ENCODE measurements around the gene MED31.
A peak's percentile ranks its signal among the peaks of the same experiment; 100 is the strongest.
"Not testable (repeated sequence)": the region's sequence is repeated elsewhere in the genome, so short reads cannot be mapped to it uniquely, and the experiment has no call there.

MED31 gene

GRCh38 chr17:6651354-6651918 is at the start of gene MED31, which contains the start of gene C17orf100:
TSS of gene MED31 (minus strand) at chr17:6651605. CDS start at chr17:6651528, 77 bp downstream.
TSS of gene C17orf100 (plus strand) at chr17:6651762. CDS start at chr17:6651914, 152 bp downstream.
- peak; percentile 92 to 94 (median 93) for DNase-seq (ENCODE audit: low read depth in 3 of 3)

- no peak for DNase-seq (ENCODE audit: low read depth in 3 of 3)
These were observed 49.5 kb upstream of the MED31 start for GRCh38 chr17:6700948-6701307.

- DNase-seq (ENCODE audit: low read depth in 3 of 3): no peak
These were observed 48.9 kb upstream of the MED31 start for GRCh38 chr17:6699997-6700947.

- no peak for DNase-seq (ENCODE audit: low read depth in 3 of 3)
These were observed 46.6 kb upstream of the MED31 start for GRCh38 chr17:6698004-6698403.

- DNase-seq (ENCODE audit: low read depth in 3 of 3): no peak
These were observed 45.5 kb upstream of the MED31 start for GRCh38 chr17:6696906-6697305.

- DNase-seq (ENCODE audit: low read depth in 3 of 3): no peak
These were observed 44.2 kb upstream of the MED31 start for GRCh38 chr17:6695565-6695964.

- DNase-seq (ENCODE audit: low read depth in 3 of 3): no peak
These were observed 43.6 kb upstream of the MED31 start for GRCh38 chr17:6695051-6695450.

- DNase-seq (ENCODE audit: low read depth in 3 of 3): not testable (repeated sequence)
These were observed 40.6 kb upstream of the MED31 start for GRCh38 chr17:6691958-6692357.

GRCh38 chr17:6691546-6691945 is 40.1 kb upstream of the MED31 start:
- DNase-seq (ENCODE audit: low read depth in 3 of 3): no peak

- no peak for DNase-seq (ENCODE audit: low read depth in 3 of 3)
These were observed 39.2 kb upstream of the MED31 start for GRCh38 chr17:6690641-6691040.

- no peak for DNase-seq (ENCODE audit: low read depth in 3 of 3)
These were observed 37.5 kb upstream of the MED31 start for GRCh38 chr17:6688944-6689343.

- DNase-seq (ENCODE audit: low read depth in 3 of 3): no peak
These were observed 34.6 kb upstream of the MED31 start for GRCh38 chr17:6686026-6686425.

GRCh38 chr17:6684881-6685767 is 33.7 kb upstream of the MED31 start:
- no peak for DNase-seq (ENCODE audit: low read depth in 3 of 3)

- DNase-seq (ENCODE audit: low read depth in 3 of 3): no peak
These were observed 33.0 kb upstream of the MED31 start for GRCh38 chr17:6684460-6684783.

GRCh38 chr17:6683730-6684459 is 32.5 kb upstream of the MED31 start:
- no peak for DNase-seq (ENCODE audit: low read depth in 3 of 3)

GRCh38 chr17:6683081-6683684 is 31.8 kb upstream of the MED31 start:
- DNase-seq (ENCODE audit: low read depth in 3 of 3): no peak

- no peak for DNase-seq (ENCODE audit: low read depth in 3 of 3)
These were observed 30.9 kb upstream of the MED31 start for GRCh38 chr17:6682339-6682738.

GRCh38 chr17:6681671-6682070 is 30.3 kb upstream of the MED31 start:
- no peak for DNase-seq (ENCODE audit: low read depth in 3 of 3)

GRCh38 chr17:6681176-6681575 is 29.8 kb upstream of the MED31 start:
- DNase-seq (ENCODE audit: low read depth in 3 of 3): no peak

GRCh38 chr17:6679241-6679640 is 27.8 kb upstream of the MED31 start:
- no peak for DNase-seq (ENCODE audit: low read depth in 3 of 3)

- no peak for DNase-seq (ENCODE audit: low read depth in 3 of 3)
These were observed 26.5 kb upstream of the MED31 start for GRCh38 chr17:6677946-6678345.

All from stimulated activated CD4-positive, alpha-beta T cell treated with anti-CD3 and anti-CD28 coated beads, TNF-alpha, amount 100 ng/mL, for 48 hours (primary cell).